IMR-90 (cell line): ENCODE measurements around the gene DCP1A.

Experiments used
- CTCF ChIP-seq: conservative IDR thresholded peaks from 2 replicates; pipeline ENCODE4 v1.5.1; 2012; ENCODE audit warnings: mild to moderate bottlenecking, low read depth, low read length, improper control_type of control experiment
- FOS ChIP-seq: fragments of 150-350 bp; IDR thresholded peaks from 2 replicates; pipeline ENCODE4 v1.6.1; 2016; ENCODE audit warnings: low read depth, low read length
- MAFK ChIP-seq: IDR thresholded peaks from 2 replicates; pipeline ENCODE4 v1.6.1; 2012; ENCODE audit warnings: low read depth, low read length, improper control_type of control experiment
- MAZ ChIP-seq: IDR thresholded peaks from 2 replicates; pipeline ENCODE4 v1.6.1; 2012; ENCODE audit warnings: low read depth, mild to moderate bottlenecking, low read length, improper control_type of control experiment, moderate library complexity, borderline replicate concordance
- POLR2A ChIP-seq: IDR thresholded peaks from 2 replicates; pipeline ENCODE4 v1.6.1; 2012; ENCODE audit warnings: mild to moderate bottlenecking, low read depth, low read length
- RAD21 ChIP-seq: IDR thresholded peaks from 2 replicates; pipeline ENCODE4 v1.6.1; 2012; ENCODE audit warnings: low read length, improper control_type of control experiment
- RCOR1 ChIP-seq: IDR thresholded peaks from 2 replicates; pipeline ENCODE4 v1.6.1; 2012; ENCODE audit warnings: mild to moderate bottlenecking, low read length, improper control_type of control experiment; ENCODE audit not compliant: insufficient replicate concordance
- SMC3 ChIP-seq: fragments of 150-350 bp; IDR thresholded peaks from 2 replicates; pipeline ENCODE4 v1.6.1; 2016; ENCODE audit warnings: low read depth, mild to moderate bottlenecking, antibody characterized with exemption, low read length, moderate library complexity

- TF ChIP-seq POLR2A (no peak), CTCF (no peak), MAFK (no peak), RCOR1 (no peak), MAZ (no peak), SMC3 (no peak), FOS (no peak), RAD21 (no peak)
Measured at GRCh38 chr3:53243785-53244184, 103.6 kb downstream of the DCP1A start.
